IPS DF 6.9 (cell line): Measurements from ENCODE around the gene SPON1.
A peak's percentile ranks its signal among the peaks of the same experiment; 100 is the strongest.
"Not testable (repeated sequence)": the region's sequence is repeated elsewhere in the genome, so short reads cannot be mapped to it uniquely, and the experiment has no call there.

Experiments
- DNase-seq: peaks from one replicate; pipeline ENCODE4 v3.0.0-alpha.2; 2013; ENCODE audit warnings: low read depth, low spot score
- H3K27ac ChIP-seq: one replicate; pipeline ENCODE4 v1.5.1; 2013; ENCODE audit warnings: low read length, control low read depth
- H3K27me3 ChIP-seq: 2 replicates; pipeline ENCODE4 v1.6.1; 2013; ENCODE audit warnings: mild to moderate bottlenecking, low read length; ENCODE audit not compliant: control insufficient read depth, insufficient read depth
- H3K36me3 ChIP-seq: 2 replicates; pipeline ENCODE4 v1.6.1; 2013; ENCODE audit warnings: low read length; ENCODE audit not compliant: control insufficient read depth, insufficient read depth
- H3K4me1 ChIP-seq: 2 replicates; pipeline ENCODE4 v1.6.1; 2013; ENCODE audit warnings: low read length; ENCODE audit not compliant: control insufficient read depth, insufficient read depth
- H3K4me3 ChIP-seq: 2 replicates; pipeline ENCODE4 v1.5.1; 2013; ENCODE audit warnings: mild to moderate bottlenecking, low read length
- H3K9me3 ChIP-seq: 2 replicates; pipeline ENCODE4 v1.6.1; 2013; ENCODE audit warnings: low read length, inconsistent platforms; ENCODE audit not compliant: control insufficient read depth, insufficient read depth
- WGBS: extraction: QIAGEN DNeasy Blood & Tissue Kit; methylation state at CpG from one replicate; pipeline ENCODE4 v1.1.7; 2013; ENCODE audit warnings: mixed read lengths, missing lambda C conversion rate; ENCODE audit not compliant: insufficient read length, insufficient coverage; 5-methylcytosine and 5-hydroxymethylcytosine counted together

SPON1 gene

DNA sequence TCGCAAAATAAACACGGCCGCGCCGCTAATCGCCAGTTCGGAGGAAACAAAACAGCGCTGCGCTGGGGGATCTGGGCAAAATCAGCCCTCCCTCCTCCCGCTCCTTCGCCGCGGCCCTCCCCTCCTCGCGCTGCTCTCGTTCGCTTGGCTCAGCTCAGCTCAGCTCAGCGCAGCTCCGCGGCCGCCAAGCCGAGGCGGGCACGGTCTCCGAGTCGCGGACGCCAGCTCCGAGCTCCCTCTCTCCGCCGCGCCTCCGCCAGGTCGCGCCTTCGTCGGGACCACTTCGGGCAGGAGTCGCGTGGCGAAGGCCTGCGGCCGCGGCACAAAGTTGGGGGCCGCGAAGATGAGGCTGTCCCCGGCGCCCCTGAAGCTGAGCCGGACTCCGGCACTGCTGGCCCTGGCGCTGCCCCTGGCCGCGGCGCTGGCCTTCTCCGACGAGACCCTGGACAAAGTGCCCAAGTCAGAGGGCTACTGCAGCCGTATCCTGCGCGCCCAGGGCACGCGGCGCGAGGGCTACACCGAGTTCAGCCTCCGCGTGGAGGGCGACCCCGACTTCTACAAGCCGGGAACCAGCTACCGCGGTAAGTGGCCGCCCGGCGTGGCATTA lies at the start of gene SPON1:
TSS of gene SPON1 (plus strand) at position 162 of the 607 bp plus-strand sequence. CDS start at position 344, 182 bp downstream.
- H3K9me3 ChIP-seq = no peaks in the 10 kb centered on the region
- no peak within 1 kb of the TSS for H3K27ac ChIP-seq
- WGBS = no CpG with 5 or more reads among the region's 74 CpGs
- DNase-seq = no peak
- H3K27me3 ChIP-seq = peaks cover 44% of the 10 kb centered on the region
- H3K4me3 ChIP-seq = peak within 1 kb of the TSS; percentile 40; the same call in 1 of the 2 replicates
- 0 out of 2 replicates have a peak, but pooled peaks cover 1% of the 10 kb centered on the region for H3K4me1 ChIP-seq
- no peaks in the 10 kb centered on the region for H3K36me3 ChIP-seq

DNA sequence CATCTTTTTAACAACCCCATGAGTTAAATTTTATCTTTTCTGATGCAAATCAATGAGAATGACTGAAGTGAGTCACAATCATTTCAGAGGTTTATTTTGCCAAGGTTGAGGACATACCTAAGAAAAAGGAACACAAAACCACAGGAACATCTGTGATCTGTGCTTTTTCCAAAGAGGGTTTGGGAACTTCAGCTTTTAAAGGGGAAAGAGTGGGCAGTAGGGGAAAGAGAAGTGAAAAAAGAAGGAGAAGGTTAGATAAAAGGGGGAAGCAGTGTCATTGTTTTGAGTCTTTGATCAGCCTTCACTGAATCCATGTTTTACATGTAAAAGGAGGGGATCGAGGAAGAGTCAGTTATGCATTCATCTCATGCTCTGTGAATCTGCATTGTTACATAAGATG lies 45.3 kb upstream of the SPON1 start:
- no peaks in the 10 kb centered on the region for H3K27me3 ChIP-seq
- H3K4me1 ChIP-seq = no peaks in the 10 kb centered on the region; the same call in 1 of the 2 replicates
- H3K27ac ChIP-seq = no peak overlapping the region
- no CpG with 5 or more reads among the region's 1 CpG for WGBS
- H3K36me3 ChIP-seq = no peaks in the 10 kb centered on the region
- no peaks in the 10 kb centered on the region for H3K9me3 ChIP-seq
- DNase-seq = no peak
- no peak overlapping the region for H3K4me3 ChIP-seq

DNA sequence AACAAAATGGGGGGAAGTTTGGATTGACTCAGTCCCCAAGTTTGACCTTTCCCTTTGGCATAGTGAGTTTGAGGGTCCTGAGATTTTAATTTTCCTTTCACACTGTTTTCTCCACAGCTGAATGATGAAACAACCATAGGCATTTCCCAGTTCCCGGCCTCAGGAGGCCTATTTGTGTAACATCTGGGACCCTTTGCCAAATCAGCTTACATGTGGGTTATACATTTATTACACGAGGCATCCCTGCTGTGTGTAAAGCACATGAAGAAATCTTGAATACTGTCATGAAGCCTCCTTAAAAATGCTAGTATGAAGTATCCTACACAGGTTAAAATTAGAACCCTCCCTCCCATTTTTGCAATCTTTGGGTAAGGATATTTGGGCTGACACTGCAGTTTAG lies 44.6 kb upstream of the SPON1 start:
- Histone ChIP-seq H3K36me3 (no peaks in the 10 kb centered on the region), H3K27ac (no peak overlapping the region), H3K9me3 (no peaks in the 10 kb centered on the region), H3K4me3 (no peak overlapping the region), H3K27me3 (no peaks in the 10 kb centered on the region), H3K4me1 (no peaks in the 10 kb centered on the region; the same call in 1 of the 2 replicates)
- no peak for DNase-seq
- no CpG with 5 or more reads among the region's 2 CpGs for WGBS

DNA sequence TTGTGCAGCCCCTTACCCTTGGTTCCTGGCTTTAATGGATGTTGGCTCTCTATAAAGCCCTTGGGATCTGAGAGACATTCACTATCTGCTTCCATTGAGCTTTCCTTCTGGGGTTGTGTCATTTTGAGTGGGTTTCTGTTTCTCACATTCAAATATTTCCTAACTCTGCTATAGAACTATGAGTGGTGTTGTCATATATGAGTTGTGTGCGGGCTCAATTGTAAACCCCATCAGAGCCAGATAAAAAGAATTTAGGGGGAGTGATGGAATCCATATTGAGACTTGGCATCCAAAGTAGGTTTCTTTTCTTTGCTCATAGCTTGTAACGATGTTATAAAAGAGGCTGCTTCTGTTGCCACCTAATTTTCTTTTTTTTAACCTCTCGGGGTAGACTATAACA lies 41.8 kb upstream of the SPON1 start:
- no peak overlapping the region for H3K27ac ChIP-seq
- no CpG with 5 or more reads among the region's 3 CpGs for WGBS
- H3K36me3 ChIP-seq = no peaks in the 10 kb centered on the region
- no peaks in the 10 kb centered on the region for H3K27me3 ChIP-seq
- H3K4me1 ChIP-seq = peaks cover 2% of the 10 kb centered on the region; the same call in 1 of the 2 replicates
- H3K4me3 ChIP-seq = no peak overlapping the region
- no peaks in the 10 kb centered on the region for H3K9me3 ChIP-seq
- DNase-seq = no peak

DNA sequence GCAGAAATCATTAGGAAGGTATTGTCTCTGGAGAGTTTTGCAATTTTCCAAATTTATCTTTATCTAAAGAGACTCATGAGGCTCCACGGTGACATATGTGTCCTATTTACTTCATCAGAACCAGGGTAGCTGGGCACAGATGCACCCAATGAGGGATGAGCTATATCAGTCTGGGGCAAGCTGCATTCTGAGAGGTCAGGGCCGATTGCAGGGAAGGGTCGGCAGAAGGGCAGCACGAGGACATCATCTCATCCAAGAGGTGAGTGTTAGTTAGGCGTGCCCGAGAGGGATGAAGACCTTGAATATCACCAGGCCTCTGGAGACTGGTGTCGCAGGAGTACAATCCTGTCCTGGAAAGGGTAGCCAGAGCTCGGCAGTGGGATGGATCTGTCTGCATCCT lies 41.0 kb upstream of the SPON1 start:
- Histone ChIP-seq H3K36me3 (no peaks in the 10 kb centered on the region), H3K27me3 (no peaks in the 10 kb centered on the region), H3K9me3 (no peaks in the 10 kb centered on the region), H3K27ac (no peak overlapping the region), H3K4me1 (peaks cover 2% of the 10 kb centered on the region; the same call in 1 of the 2 replicates), H3K4me3 (no peak overlapping the region)
- WGBS = no CpG with 5 or more reads among the region's 8 CpGs
- no peak for DNase-seq

DNA sequence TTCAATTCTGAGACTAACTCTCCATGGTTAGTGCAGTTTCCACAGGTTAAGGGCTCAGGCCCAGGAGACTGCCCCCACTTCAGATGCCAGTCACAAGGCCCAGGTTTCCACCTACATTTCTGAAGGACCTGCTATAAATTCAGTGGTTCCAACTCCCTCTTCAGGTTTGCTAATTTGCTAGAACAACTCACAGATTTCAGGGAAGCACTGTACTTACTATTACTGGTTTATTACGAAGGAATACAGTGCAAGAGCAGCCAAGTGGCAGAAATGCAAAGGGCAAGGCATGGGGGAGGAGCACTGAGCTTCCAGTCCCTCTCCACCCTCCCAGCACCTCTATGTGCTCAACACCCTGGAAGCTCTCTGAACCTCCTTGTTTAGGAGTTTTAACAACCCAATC lies 39.3 kb upstream of the SPON1 start:
- H3K27me3 ChIP-seq = no peaks in the 10 kb centered on the region
- H3K4me3 ChIP-seq = no peak overlapping the region
- DNase-seq = no peak
- H3K27ac ChIP-seq = no peak overlapping the region
- H3K4me1 ChIP-seq = 0 out of 2 replicates have a peak, but pooled peaks cover 2% of the 10 kb centered on the region
- WGBS = no CpG with 5 or more reads among the region's 1 CpG
- no peaks in the 10 kb centered on the region for H3K36me3 ChIP-seq
- no peaks in the 10 kb centered on the region for H3K9me3 ChIP-seq

DNA sequence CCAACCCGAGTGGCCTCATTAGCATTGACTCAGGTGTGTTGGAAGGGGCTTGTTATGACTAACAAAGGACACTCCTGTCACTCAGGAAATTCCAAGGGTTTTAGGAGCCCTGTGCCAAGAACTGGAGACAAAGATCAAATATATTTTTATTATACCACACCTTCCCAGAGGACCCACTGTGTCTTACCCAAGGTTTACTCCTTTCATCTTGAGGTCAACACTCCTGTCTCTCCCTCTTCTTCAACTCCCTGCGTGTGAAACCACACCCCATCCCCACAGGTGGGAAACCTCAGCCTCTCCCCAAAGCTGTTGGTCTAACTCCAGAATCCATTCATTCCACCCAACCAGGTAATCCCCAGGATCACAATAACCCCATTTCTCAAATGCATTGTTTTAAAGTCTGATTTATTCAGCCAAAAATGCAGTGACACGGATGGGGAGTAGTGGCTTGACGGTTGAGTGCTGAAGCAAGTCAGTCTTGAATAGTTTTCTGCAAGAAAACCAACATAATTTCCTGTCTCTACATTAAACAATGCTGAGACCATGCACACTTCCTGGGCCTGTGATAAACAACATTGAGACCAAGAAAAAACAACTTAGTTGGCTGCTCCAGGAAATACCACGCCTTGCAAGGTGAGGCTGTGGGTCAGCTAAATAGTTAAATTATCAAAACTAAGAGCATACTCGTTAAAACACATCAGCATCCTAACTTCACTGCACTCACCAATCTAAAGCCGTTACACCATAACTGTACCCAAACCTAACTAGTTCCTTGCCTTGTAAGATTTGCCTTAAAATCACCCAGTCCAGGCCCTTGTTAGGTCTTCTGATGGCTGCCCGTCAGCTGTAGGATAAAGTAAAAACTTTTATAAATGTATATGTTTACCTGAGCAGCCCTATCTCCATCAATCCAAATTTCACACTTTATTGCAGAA lies 38.5 kb upstream of the SPON1 start:
- no peaks in the 10 kb centered on the region for H3K9me3 ChIP-seq
- no peak overlapping the region for H3K27ac ChIP-seq
- H3K4me3 ChIP-seq = no peak overlapping the region
- 0 out of 2 replicates have a peak, but pooled peaks cover 2% of the 10 kb centered on the region for H3K4me1 ChIP-seq
- H3K36me3 ChIP-seq = no peaks in the 10 kb centered on the region
- no CpG with 5 or more reads among the region's 8 CpGs for WGBS
- no peak for DNase-seq
- no peaks in the 10 kb centered on the region for H3K27me3 ChIP-seq

DNA sequence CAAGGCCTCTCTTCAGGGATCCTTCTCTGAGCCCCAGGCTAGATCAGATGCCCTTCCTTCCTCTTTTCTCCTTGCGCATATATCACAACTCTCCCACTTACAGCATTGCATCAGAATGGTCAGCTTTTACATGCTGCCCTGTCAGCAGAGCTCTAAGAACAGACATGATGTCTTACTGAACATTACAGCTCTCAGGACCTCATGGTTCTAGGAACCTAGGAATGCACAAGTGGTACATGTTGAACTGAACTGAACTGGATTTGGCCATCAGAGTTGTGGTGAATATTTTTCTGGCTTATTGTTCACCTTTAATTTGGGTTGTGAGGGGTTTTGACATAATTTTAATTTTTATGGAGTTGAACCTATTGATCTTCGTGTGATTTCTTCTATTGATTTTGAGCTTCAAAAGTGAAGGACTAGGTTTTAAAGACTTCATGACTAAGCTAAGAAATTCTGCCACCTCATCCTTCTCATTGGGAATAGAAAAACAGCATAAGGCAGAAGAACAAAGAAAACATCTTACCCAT lies 37.7 kb upstream of the SPON1 start:
- Histone ChIP-seq H3K9me3 (no peaks in the 10 kb centered on the region), H3K27ac (no peak overlapping the region), H3K27me3 (no peaks in the 10 kb centered on the region), H3K4me3 (no peak overlapping the region), H3K36me3 (no peaks in the 10 kb centered on the region), H3K4me1 (0 out of 2 replicates have a peak, but pooled peaks cover 2% of the 10 kb centered on the region)
- WGBS = no CpG with 5 or more reads among the region's 2 CpGs
- DNase-seq = no peak

DNA sequence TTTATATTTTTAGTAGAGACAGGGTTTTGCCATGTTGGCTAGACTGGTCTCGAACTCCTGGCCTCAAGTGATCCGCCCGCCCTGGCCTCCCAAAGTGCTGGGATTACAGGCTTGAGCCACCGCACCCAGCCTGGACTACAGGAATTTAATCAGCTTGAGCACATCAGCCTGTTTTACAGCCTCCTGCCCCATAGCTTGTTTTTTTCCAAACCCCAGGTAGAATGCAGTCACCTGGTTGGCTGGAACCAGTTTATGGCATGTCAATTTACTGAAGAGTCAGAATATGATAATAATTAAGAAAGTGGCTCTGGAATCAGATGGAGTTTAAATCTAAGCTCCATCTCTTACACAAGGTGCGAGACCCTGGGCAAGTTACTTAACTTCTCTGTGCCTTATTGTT lies 36.2 kb upstream of the SPON1 start:
- H3K9me3 ChIP-seq, H3K4me3 ChIP-seq, H3K4me1 ChIP-seq, H3K27ac ChIP-seq, H3K27me3 ChIP-seq, H3K36me3 ChIP-seq, DNase-seq: not testable (repeated sequence)
- WGBS = no CpG with 5 or more reads among the region's 5 CpGs

DNA sequence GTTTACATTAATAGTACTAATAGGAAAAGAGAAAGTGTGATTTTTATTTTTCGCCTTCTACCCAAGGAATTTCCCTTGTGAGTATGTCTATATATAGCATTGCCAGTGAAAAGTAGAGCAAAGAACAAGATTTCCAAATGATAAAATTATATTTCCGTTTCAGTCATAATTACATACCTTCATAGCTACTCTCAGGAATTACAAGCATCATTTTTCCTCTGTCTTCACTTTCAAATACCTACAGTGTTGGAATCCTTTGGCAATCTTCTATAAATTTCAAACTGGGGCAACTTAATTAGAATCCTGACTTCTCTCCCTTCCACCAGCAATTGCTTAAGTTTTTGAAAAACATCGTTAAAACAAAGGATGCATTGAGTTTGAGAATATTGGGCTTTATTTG lies 35.5 kb upstream of the SPON1 start:
- Histone ChIP-seq H3K36me3 (no peaks in the 10 kb centered on the region), H3K4me3 (no peak overlapping the region), H3K27ac (no peak overlapping the region), H3K9me3 (no peaks in the 10 kb centered on the region), H3K4me1 (0 out of 2 replicates have a peak, but pooled peaks cover 2% of the 10 kb centered on the region), H3K27me3 (no peaks in the 10 kb centered on the region)
- no peak for DNase-seq
- no CpG with 5 or more reads among the region's 3 CpGs for WGBS
